IPS DF 6.9 (cell line): ENCODE measurements around the gene KREMEN1.

Experiments used
- DNase-seq: peaks from one replicate; pipeline ENCODE4 v3.0.0-alpha.2; 2013; ENCODE audit warnings: low read depth, low spot score
- H3K27ac ChIP-seq: one replicate; pipeline ENCODE4 v1.5.1; 2013; ENCODE audit warnings: low read length, control low read depth
- H3K27me3 ChIP-seq: 2 replicates; pipeline ENCODE4 v1.6.1; 2013; ENCODE audit warnings: mild to moderate bottlenecking, low read length; ENCODE audit not compliant: control insufficient read depth, insufficient read depth
- H3K36me3 ChIP-seq: 2 replicates; pipeline ENCODE4 v1.6.1; 2013; ENCODE audit warnings: low read length; ENCODE audit not compliant: control insufficient read depth, insufficient read depth
- H3K4me1 ChIP-seq: 2 replicates; pipeline ENCODE4 v1.6.1; 2013; ENCODE audit warnings: low read length; ENCODE audit not compliant: control insufficient read depth, insufficient read depth
- H3K4me3 ChIP-seq: 2 replicates; pipeline ENCODE4 v1.5.1; 2013; ENCODE audit warnings: mild to moderate bottlenecking, low read length
- H3K9me3 ChIP-seq: 2 replicates; pipeline ENCODE4 v1.6.1; 2013; ENCODE audit warnings: low read length, inconsistent platforms; ENCODE audit not compliant: control insufficient read depth, insufficient read depth
- WGBS: extraction: QIAGEN DNeasy Blood & Tissue Kit; methylation state at CpG from one replicate; pipeline ENCODE4 v1.1.7; 2013; ENCODE audit warnings: mixed read lengths, missing lambda C conversion rate; ENCODE audit not compliant: insufficient read length, insufficient coverage; 5-methylcytosine and 5-hydroxymethylcytosine counted together

KREMEN1 gene

GRCh38 chr22:29106839-29107238 lies 34.0 kb downstream of the KREMEN1 start:
- no peak overlapping the region for H3K27ac ChIP-seq
- no peaks in the 10 kb centered on the region for H3K9me3 ChIP-seq
- no peaks in the 10 kb centered on the region for H3K4me1 ChIP-seq
- no peaks in the 10 kb centered on the region for H3K27me3 ChIP-seq
- H3K4me3 ChIP-seq, result no peak overlapping the region
- no peak for DNase-seq
- no CpG with 5 or more reads among the region's 4 CpGs for WGBS
- no peaks in the 10 kb centered on the region for H3K36me3 ChIP-seq

DNA sequence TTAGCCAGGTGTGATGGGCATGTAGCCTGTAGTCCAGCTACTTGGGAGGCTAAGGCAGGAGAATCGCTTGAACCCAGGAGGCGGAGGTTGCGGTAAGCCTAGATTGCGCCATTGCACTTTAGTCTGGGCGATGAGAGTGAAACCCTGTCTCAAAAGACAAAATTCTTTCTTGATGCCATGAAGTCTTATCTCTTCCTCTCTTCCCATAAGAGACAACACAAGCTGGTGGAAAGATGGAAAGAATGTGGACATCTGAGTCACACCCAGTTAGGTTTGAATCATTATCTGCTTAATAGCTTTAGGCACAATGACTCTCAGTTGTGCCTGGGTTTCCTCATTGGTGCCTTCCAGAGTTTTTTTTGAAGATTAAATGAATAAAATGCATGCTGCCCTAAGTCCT lies 35.3 kb downstream of the KREMEN1 start:
- Histone ChIP-seq H3K4me3 (no peak overlapping the region), H3K36me3 (no peaks in the 10 kb centered on the region), H3K27ac (no peak overlapping the region), H3K4me1 (no peaks in the 10 kb centered on the region), H3K9me3 (no peaks in the 10 kb centered on the region), H3K27me3 (no peaks in the 10 kb centered on the region)
- DNase-seq, result no peak
- no CpG with 5 or more reads among the region's 5 CpGs for WGBS

DNA sequence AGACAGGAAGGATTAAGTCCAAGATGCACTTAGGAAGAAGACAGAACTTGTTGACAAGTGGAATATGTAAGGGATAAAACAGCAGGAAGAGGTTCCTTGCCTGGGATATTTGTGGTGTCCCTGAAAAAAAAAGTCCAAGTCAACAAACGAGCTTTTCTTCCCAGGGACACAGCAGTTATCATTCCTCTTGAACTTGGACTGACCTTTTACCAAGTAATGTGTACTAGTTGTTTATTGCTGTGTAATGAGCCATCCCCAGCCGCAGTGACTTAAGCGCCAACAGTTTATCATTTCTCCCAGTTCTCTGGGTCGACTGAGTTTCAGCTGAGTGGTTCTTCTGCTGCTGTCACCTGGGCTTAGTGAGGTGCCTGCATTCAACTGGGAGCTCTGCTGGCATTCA lies 37.0 kb downstream of the KREMEN1 start:
- no peaks in the 10 kb centered on the region for H3K36me3 ChIP-seq
- no peak for DNase-seq
- WGBS, result no CpG with 5 or more reads among the region's 4 CpGs
- no peaks in the 10 kb centered on the region for H3K27me3 ChIP-seq
- H3K4me3 ChIP-seq, result no peak overlapping the region
- H3K27ac ChIP-seq, result no peak overlapping the region
- no peaks in the 10 kb centered on the region for H3K9me3 ChIP-seq
- no peaks in the 10 kb centered on the region for H3K4me1 ChIP-seq

- Histone ChIP-seq H3K27ac (no peak overlapping the region), H3K9me3 (no peaks in the 10 kb centered on the region), H3K27me3 (no peaks in the 10 kb centered on the region), H3K4me1 (no peaks in the 10 kb centered on the region), H3K36me3 (no peaks in the 10 kb centered on the region), H3K4me3 (no peak overlapping the region)
- no peak for DNase-seq
- WGBS, result no CpG with 5 or more reads among the region's 3 CpGs
Measured at GRCh38 chr22:29110946-29111345, 38.1 kb downstream of the KREMEN1 start.

GRCh38 chr22:29112121-29112520 lies 39.3 kb downstream of the KREMEN1 start:
- WGBS, result no CpG with 5 or more reads among the region's 3 CpGs

GRCh38 chr22:29112681-29113080 lies 39.8 kb downstream of the KREMEN1 start:
- Histone ChIP-seq H3K27ac (no peak overlapping the region), H3K4me1 (no peaks in the 10 kb centered on the region), H3K27me3 (no peaks in the 10 kb centered on the region), H3K36me3 (no peaks in the 10 kb centered on the region), H3K9me3 (no peaks in the 10 kb centered on the region), H3K4me3 (no peak overlapping the region)
- no peak for DNase-seq
- WGBS, result no CpG with 5 or more reads among the region's 7 CpGs

More at GRCh38 chr22:29112121-29112520, 39.3 kb downstream of the KREMEN1 start:
- Histone ChIP-seq H3K4me1 (no peaks in the 10 kb centered on the region), H3K36me3 (no peaks in the 10 kb centered on the region), H3K4me3 (no peak overlapping the region), H3K27ac (no peak overlapping the region), H3K9me3 (no peaks in the 10 kb centered on the region), H3K27me3 (no peaks in the 10 kb centered on the region)
- DNase-seq, result no peak

GRCh38 chr22:29113319-29113718 lies 40.5 kb downstream of the KREMEN1 start:
- no CpG with 5 or more reads among the region's 4 CpGs for WGBS
- H3K27me3 ChIP-seq, result no peaks in the 10 kb centered on the region
- no peak for DNase-seq
- no peaks in the 10 kb centered on the region for H3K4me1 ChIP-seq
- H3K27ac ChIP-seq, result no peak overlapping the region
- H3K36me3 ChIP-seq, result no peaks in the 10 kb centered on the region
- no peak overlapping the region for H3K4me3 ChIP-seq
- no peaks in the 10 kb centered on the region for H3K9me3 ChIP-seq

DNA sequence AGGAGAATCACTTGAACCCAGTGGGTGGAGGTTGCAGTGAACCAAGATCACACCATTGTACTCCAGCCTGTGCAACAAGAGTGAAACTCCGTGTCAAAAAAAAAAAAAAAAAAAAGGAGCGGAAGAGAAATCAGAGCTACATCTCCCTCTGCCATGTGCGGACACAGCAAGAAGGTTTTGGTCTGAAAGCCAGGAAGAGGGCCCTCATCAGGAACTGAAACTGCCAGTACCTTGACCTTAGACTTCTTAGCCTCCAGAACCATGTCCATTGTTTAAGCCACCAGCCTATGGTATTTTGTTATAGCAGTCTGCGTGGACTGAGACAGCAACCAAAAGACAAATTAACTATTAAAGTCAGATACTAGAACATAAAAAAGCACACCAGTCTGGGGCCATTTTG lies 41.6 kb downstream of the KREMEN1 start:
- no peaks in the 10 kb centered on the region for H3K9me3 ChIP-seq
- no peaks in the 10 kb centered on the region for H3K4me1 ChIP-seq
- H3K4me3 ChIP-seq, result no peak overlapping the region
- H3K36me3 ChIP-seq, result no peaks in the 10 kb centered on the region
- no peak for DNase-seq
- no peak overlapping the region for H3K27ac ChIP-seq
- WGBS, result no CpG with 5 or more reads among the region's 4 CpGs
- H3K27me3 ChIP-seq, result no peaks in the 10 kb centered on the region

- Histone ChIP-seq H3K27ac (no peak overlapping the region), H3K9me3 (no peaks in the 10 kb centered on the region), H3K36me3 (no peaks in the 10 kb centered on the region), H3K4me3 (no peak overlapping the region), H3K4me1 (no peaks in the 10 kb centered on the region), H3K27me3 (no peaks in the 10 kb centered on the region)
- no peak for DNase-seq
- no CpG with 5 or more reads among the region's 2 CpGs for WGBS
Measured at GRCh38 chr22:29115682-29116288, 43.0 kb downstream of the KREMEN1 start.

- DNase-seq, result no peak
- Histone ChIP-seq H3K4me1 (no peaks in the 10 kb centered on the region), H3K4me3 (no peak overlapping the region), H3K36me3 (no peaks in the 10 kb centered on the region), H3K9me3 (no peaks in the 10 kb centered on the region), H3K27me3 (no peaks in the 10 kb centered on the region), H3K27ac (no peak overlapping the region)
- no CpG with 5 or more reads among the region's 3 CpGs for WGBS
Measured at GRCh38 chr22:29116397-29117123, 43.7 kb downstream of the KREMEN1 start.
